B cell (primary cell): ENCODE data around the gene FRMD7. TPM values are rescaled to one million over a fixed set of nuclear protein-coding genes. Genes with fewer than 3 reads are reported as not detected.

Source experiments
- ATAC-seq: fragments of 200-7000 bp; cut with Tn5 transposase; one replicate; pipeline ENCODE4 v1.10.0; 2021; ENCODE audit warnings: low read depth, mild to moderate bottlenecking, moderate number of reproducible peaks, moderate library complexity
- CTCF ChIA-PET: fragments of 350-600 bp; sonication (Branson Sonifier 250); formaldehyde crosslinking; loops from one replicate; lab custom pipeline; 2021; ENCODE audit warnings: antibody characterized with exemption, inconsistent platforms; lab: Charles Lee
- POLR2A ChIA-PET: fragments of 350-600 bp; sonication (Branson Sonifier 250); formaldehyde crosslinking; loops from one replicate; lab custom pipeline; 2021; ENCODE audit warnings: antibody characterized with exemption; lab: Charles Lee
- DNase-seq: peaks from one replicate; pipeline ENCODE4 v3.0.0; 2013
- H2AFZ ChIP-seq: 2 replicates; pipeline ENCODE4 v1.6.1; 2012; ENCODE audit warnings: mild to moderate bottlenecking, low read depth, low read length; ENCODE audit not compliant: insufficient read depth, poor library complexity, severe bottlenecking
- H3K27ac ChIP-seq, 2 donors: 1 replicate in 1 of 2; 2 replicates in 1 of 2; pipeline ENCODE4 v1.5.1; 2012 to 2013; ENCODE audit warnings: low read length in 2 of 2, mild to moderate bottlenecking in 2 of 2, moderate library complexity in 1 of 2
- H3K27me3 ChIP-seq, 4 experiments: fragments of 200-600 bp in 1 of 4; sonication (generic) in 1 of 4; replicated peaks in 1 of 4; 1 replicate in 2 of 4; 2 replicates in 2 of 4; pipeline versions ENCODE4 v1.6.1 to v1.7.0; 2013 to 2016; ENCODE audit warnings: low read length in 3 of 4, mild to moderate bottlenecking in 2 of 4, mixed read lengths in 1 of 4, moderate library complexity in 1 of 4; ENCODE audit not compliant: insufficient read depth in 4 of 4, control insufficient read depth in 3 of 4; ENCODE audit errors: control extremely low read depth in 1 of 4
- H3K36me3 ChIP-seq, 2 experiments: replicated peaks in 1 of 2; 1 replicate in 1 of 2; 2 replicates in 1 of 2; pipeline versions ENCODE4 v1.6.1 to v1.7.1; 2013; ENCODE audit warnings: low read length in 1 of 2; ENCODE audit not compliant: insufficient read depth in 2 of 2, control insufficient read depth in 1 of 2; ENCODE audit errors: control extremely low read depth in 1 of 2, extremely low read depth in 1 of 2
- H3K4me1 ChIP-seq, 2 donors: fragments of 200-600 bp in 1 of 2; sonication (generic) in 1 of 2; 1 replicate in 1 of 2; 2 replicates in 1 of 2; pipeline versions ENCODE4 v1.5.1 to v1.6.1; 2013 to 2017; ENCODE audit warnings: low read length in 2 of 2; ENCODE audit not compliant: control insufficient read depth in 2 of 2, insufficient read depth in 2 of 2
- H3K4me2 ChIP-seq: replicated peaks from 2 replicates; pipeline ENCODE3; 2012; ENCODE audit warnings: mild to moderate bottlenecking, low read depth, low read length; ENCODE audit not compliant: poor library complexity, severe bottlenecking
- H3K4me3 ChIP-seq, 5 experiments: fragments of 200-600 bp in 1 of 5; sonication (generic) in 1 of 5; 1 replicate in 3 of 5; 2 replicates in 2 of 5; pipeline versions ENCODE4 v1.5.1 to v1.7.0; 2011 to 2016; ENCODE audit warnings: low read length in 4 of 5, mild to moderate bottlenecking in 4 of 5, low read depth in 2 of 5, control low read depth in 1 of 5, moderate library complexity in 1 of 5; ENCODE audit not compliant: insufficient read depth in 1 of 5; ENCODE audit errors: control extremely low read depth in 1 of 5, extremely low read depth in 1 of 5
- H3K79me2 ChIP-seq: fragments of 200-600 bp; sonication (generic); one replicate; pipeline ENCODE4 v1.6.0; 2016; ENCODE audit warnings: low read length; ENCODE audit not compliant: control insufficient read depth, insufficient read depth
- H3K9ac ChIP-seq: fragments of 200-600 bp; sonication (generic); 2 replicates; pipeline ENCODE4 v1.6.1; 2017; ENCODE audit warnings: mild to moderate bottlenecking, low read length, moderate library complexity
- H3K9me3 ChIP-seq, 3 donors: one replicate each; pipeline versions ENCODE4 v1.6.1 to v1.7.1; 2013; ENCODE audit warnings: low read length in 2 of 3; ENCODE audit not compliant: control insufficient read depth in 2 of 3, insufficient read depth in 1 of 3; ENCODE audit errors: control extremely low read depth in 1 of 3
- H4K20me1 ChIP-seq: 2 replicates; pipeline ENCODE4 v1.6.0; 2012; ENCODE audit warnings: mild to moderate bottlenecking, low read length; ENCODE audit not compliant: insufficient read depth, control insufficient read depth, poor library complexity, severe bottlenecking
- H3K27ac Mint-ChIP-seq: one replicate; pipeline ENCODE4 v1.8.0; 2021; ENCODE audit warnings: mixed read lengths
- H3K27me3 Mint-ChIP-seq: one replicate; pipeline ENCODE4 v1.8.0; 2021; ENCODE audit warnings: mixed read lengths
- H3K4me1 Mint-ChIP-seq: one replicate; pipeline ENCODE4 v1.8.0; 2021; ENCODE audit warnings: mixed read lengths
- H3K4me3 Mint-ChIP-seq: one replicate; pipeline ENCODE4 v1.8.0; 2021; ENCODE audit warnings: mixed read lengths
- H3K9me3 Mint-ChIP-seq: one replicate; pipeline ENCODE4 v1.8.0; 2022; ENCODE audit warnings: mixed read lengths; ENCODE audit not compliant: insufficient read depth
- EZH2 ChIP-seq: IDR thresholded peaks from 2 replicates; pipeline ENCODE4 v1.6.1; 2012; ENCODE audit warnings: borderline replicate concordance, low read depth, mild to moderate bottlenecking, moderate library complexity, low read length; ENCODE audit not compliant: insufficient read depth, poor library complexity, severe bottlenecking
- WGBS: methylation state at CpG from one replicate; pipeline ENCODE4 v1.1.5; 2013; ENCODE audit warnings: missing lambda C conversion rate; ENCODE audit not compliant: insufficient coverage; 5-methylcytosine and 5-hydroxymethylcytosine counted together
- intact Hi-C: fragments of 100-400 bp; cut with micrococcal nuclease; formaldehyde crosslinking; loops from one replicate; pipeline ENCODE4 v1.10.0; 2022
- polyA plus RNA-seq: library from polyadenylated mRNA; depleted of rRNA; stranded (reverse); fragments of >200 nt; gene quantifications from 2 replicates; pipeline ENCODE4 v1.2.3, GENCODE V29; 2012
- total RNA-seq, 2 donors: library from RNA; stranded (reverse); fragments of 120-200 nt in 1 of 2; gene quantifications; 1 replicate in 1 of 2; 2 replicates in 1 of 2; pipeline versions ENCODE4 v1.2.3 to v1.2.4, GENCODE V29; 2013 to 2022
- TF ChIP-seq, protein P1 (sequence below): fragments of 200-600 bp; IDR thresholded peaks from one replicate; pipeline ENCODE4 v1.8.0; 2022; ENCODE audit warnings: antibody characterized with exemption, mild to moderate bottlenecking

FRMD7 gene
- total and polyA plus RNA-seq, 2 donors (not counting 1 experiment from before 2014, with no cell fraction given) = not detected

DNA sequence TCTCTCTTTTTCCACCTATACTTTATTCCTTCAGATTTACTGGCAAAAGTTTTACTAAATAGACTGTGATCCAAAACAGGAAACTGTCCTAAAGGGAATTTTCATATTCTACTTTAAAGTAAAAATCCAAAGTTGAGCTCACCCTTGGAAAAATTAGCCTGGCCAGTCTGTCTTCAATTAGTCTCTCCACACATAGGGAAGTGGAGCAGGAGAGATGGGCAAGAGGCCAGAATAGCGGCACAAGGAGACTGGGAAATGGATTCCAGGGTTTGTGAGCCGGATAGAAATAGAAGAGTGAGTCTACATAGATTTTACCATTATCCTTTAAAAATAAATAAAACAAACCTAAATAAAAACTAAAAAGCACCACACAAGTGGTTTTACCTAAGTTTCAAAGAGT, 16.2 kb upstream of the FRMD7 start:
- no peak for ATAC-seq
- Mint-ChIP-seq H3K4me1 (no peaks in the 10 kb centered on the region), H3K27me3 (peaks cover 9% of the 10 kb centered on the region), H3K27ac (no peak overlapping the region), H3K4me3 (no peak overlapping the region), H3K9me3 (peaks cover under 1% of the 10 kb centered on the region)
- Histone ChIP-seq H3K79me2 (no peaks in the 10 kb centered on the region), H3K4me2 (no peak overlapping the region), H3K27ac (no peak overlapping the region), H3K27me3 (peaks cover 0 to 8% (median 2%) of the 10 kb centered on the region in 4 experiments), H3K9ac (no peak overlapping the region), H3K9me3 (no peaks in the 10 kb centered on the region), H3K4me1 (no peaks in the 10 kb centered on the region), H4K20me1 (no peaks in the 10 kb centered on the region), H3K36me3 (no peaks in the 10 kb centered on the region), H3K4me3 (no peak overlapping the region), H2AFZ (no peak overlapping the region)
- WGBS = no CpG with 5 or more reads among the region's 2 CpGs
- ChIA-PET POLR2A (no interaction called here), CTCF (no interaction called here)
- TF ChIP-seq, protein P1, sequence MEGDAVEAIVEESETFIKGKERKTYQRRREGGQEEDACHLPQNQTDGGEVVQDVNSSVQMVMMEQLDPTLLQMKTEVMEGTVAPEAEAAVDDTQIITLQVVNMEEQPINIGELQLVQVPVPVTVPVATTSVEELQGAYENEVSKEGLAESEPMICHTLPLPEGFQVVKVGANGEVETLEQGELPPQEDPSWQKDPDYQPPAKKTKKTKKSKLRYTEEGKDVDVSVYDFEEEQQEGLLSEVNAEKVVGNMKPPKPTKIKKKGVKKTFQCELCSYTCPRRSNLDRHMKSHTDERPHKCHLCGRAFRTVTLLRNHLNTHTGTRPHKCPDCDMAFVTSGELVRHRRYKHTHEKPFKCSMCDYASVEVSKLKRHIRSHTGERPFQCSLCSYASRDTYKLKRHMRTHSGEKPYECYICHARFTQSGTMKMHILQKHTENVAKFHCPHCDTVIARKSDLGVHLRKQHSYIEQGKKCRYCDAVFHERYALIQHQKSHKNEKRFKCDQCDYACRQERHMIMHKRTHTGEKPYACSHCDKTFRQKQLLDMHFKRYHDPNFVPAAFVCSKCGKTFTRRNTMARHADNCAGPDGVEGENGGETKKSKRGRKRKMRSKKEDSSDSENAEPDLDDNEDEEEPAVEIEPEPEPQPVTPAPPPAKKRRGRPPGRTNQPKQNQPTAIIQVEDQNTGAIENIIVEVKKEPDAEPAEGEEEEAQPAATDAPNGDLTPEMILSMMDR = no peak
- no peak for TF ChIP-seq EZH2
- DNase-seq = no peak
- intact Hi-C loops = no loop called here

DNA sequence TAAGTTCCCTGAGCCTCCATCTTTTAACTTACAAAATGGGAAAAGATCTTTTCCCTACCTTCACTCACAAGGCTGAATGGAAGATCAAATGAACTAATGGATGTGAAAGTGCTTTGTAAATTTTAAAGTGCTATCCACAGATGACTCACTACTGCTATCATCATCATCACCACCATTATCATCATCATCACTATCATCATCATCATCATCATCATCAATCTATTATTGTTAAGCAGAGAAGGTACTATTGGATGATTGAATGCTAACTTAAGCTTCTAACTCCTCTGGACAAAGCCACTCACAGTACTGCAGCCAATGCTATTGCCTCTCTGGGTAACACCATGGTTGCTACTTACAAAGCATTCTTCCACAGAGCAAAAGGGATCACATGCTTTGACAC, 1.9 kb downstream of the FRMD7 start:
- no peak for DNase-seq
- no peaks in the 10 kb centered on the region for H3K9me3 Mint-ChIP-seq
- no peaks in the 10 kb centered on the region for H3K4me1 Mint-ChIP-seq
- ChIA-PET POLR2A (no interaction called here), CTCF (no interaction called here)
- H3K4me2 ChIP-seq = no peak overlapping the region
- H3K4me3 Mint-ChIP-seq = no peak overlapping the region
- H3K27me3 Mint-ChIP-seq = peaks cover 11% of the 10 kb centered on the region
- no peak overlapping the region for H3K9ac ChIP-seq
- H3K27ac Mint-ChIP-seq = no peak overlapping the region
- H3K79me2 ChIP-seq = no peaks in the 10 kb centered on the region
- H2AFZ ChIP-seq = no peak overlapping the region
- H3K4me3 ChIP-seq = no peak overlapping the region
- intact Hi-C loops = no loop called here
- no peaks in the 10 kb centered on the region for H3K9me3 ChIP-seq
- no peak for ATAC-seq
- H3K36me3 ChIP-seq = no peaks in the 10 kb centered on the region
- H4K20me1 ChIP-seq = no peaks in the 10 kb centered on the region
- TF ChIP-seq, protein P1 = no peak
- TF ChIP-seq EZH2 = no peak
- H3K4me1 ChIP-seq = no peaks in the 10 kb centered on the region
- peaks cover 0 to 4% (median 0%) of the 10 kb centered on the region in 4 experiments for H3K27me3 ChIP-seq
- no peak overlapping the region for H3K27ac ChIP-seq
